GM21390 (cell line): ENCODE measurements around the gene EPN1.

Experiments used
- ATAC-seq: cut with Tn5 transposase; IDR thresholded peaks from one replicate; pipeline ENCODE4 v1.9.1; 2021; ENCODE audit not compliant: unreplicated experiment

Gene EPN1

GRCh38 chr19:55674841-55675660 lies at the start of gene EPN1:
TSS of gene EPN1 (plus strand) at chr19:55675226. CDS start at chr19:55678628, 3,402 bp downstream.
- ATAC-seq, result peak; percentile 60

GRCh38 chr19:55626350-55626749 lies 48.7 kb upstream of the EPN1 start:
- no peak for ATAC-seq

GRCh38 chr19:55632463-55632834 lies 42.6 kb upstream of the EPN1 start:
- no peak for ATAC-seq

GRCh38 chr19:55633861-55634260 lies 41.2 kb upstream of the EPN1 start:
- ATAC-seq, result no peak

GRCh38 chr19:55635334-55635717 lies 39.7 kb upstream of the EPN1 start:
- ATAC-seq, result no peak

DNA sequence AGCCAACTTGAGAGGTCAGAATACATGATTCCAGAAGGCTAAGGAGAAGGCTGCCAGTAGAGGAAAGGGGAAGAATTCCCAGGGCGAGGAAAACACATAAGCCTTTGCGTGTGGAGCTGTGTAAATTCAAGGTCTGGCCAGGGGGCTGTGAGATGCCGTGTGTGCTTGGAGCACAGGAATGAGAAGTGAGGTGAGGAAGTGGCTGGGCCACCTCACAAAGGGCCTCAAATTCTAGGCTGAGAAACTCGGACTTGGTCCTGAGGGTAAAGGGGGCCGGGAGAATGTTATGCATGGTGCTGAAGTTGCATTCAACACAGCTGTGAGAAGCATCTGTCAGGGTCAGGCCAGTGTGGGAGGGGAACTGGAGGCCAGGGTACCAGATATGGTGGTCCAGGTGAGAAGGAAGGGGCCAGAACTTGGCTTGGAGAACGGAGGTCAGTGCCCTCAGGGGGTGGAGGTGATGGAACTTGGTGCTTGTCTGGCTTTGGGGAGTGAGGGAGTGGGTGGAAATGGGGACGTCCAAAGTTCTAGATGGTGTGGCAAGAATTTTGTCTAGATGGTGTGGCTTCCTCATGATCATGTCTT lies 39.1 kb upstream of the EPN1 start:
- no peak for ATAC-seq

- no peak for ATAC-seq
Observed at GRCh38 chr19:55636723-55637122, 38.3 kb upstream of the EPN1 start.

DNA sequence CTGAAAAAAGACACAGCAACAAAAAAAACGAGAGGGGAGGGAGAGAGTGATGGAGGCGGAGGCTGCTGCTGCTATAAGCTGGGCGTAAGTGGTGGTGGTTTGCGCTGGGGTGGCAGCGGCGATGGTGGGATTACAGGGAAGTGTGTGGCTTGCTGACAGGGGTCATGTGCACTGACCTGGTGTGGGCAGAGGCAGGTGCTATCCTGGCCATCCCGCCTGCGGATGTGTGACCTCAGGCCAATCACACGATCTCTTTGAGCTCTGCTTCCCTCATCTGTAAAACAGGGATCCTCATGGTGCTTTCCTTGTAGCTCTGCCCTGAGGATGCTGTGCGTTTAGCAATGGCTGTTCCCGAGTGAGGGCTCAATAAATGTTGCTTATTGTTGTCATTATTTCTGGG lies 37.5 kb upstream of the EPN1 start:
- no peak for ATAC-seq

GRCh38 chr19:55638864-55639359 lies 36.1 kb upstream of the EPN1 start:
- ATAC-seq, result no peak

DNA sequence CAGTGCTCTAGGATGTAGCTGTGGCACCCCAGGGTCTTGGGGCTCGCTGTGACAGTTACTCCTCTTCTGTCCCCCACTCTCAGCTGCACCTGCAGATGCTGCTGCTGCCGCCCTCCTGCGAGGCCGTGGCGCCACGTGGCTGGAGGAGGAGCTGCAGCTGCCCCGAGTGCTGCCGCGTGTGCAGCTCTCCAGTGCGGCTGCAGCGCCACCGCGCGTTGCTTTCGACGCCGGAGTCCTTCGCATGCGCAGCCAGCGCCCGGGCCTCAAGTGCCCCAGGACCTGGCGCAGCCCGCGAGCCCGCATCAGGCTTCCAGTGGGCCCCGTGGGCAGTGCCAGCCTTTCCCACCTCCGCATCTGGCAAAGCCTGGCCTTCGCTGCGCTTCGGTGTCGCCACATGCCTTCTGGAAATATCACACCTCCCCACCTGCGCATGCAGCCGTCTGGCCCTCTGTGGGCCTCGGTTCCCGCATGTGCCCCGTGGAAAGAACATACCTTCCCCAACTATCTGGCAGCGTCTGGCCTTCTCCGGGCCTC lies 34.9 kb upstream of the EPN1 start:
- ATAC-seq, result no peak

DNA sequence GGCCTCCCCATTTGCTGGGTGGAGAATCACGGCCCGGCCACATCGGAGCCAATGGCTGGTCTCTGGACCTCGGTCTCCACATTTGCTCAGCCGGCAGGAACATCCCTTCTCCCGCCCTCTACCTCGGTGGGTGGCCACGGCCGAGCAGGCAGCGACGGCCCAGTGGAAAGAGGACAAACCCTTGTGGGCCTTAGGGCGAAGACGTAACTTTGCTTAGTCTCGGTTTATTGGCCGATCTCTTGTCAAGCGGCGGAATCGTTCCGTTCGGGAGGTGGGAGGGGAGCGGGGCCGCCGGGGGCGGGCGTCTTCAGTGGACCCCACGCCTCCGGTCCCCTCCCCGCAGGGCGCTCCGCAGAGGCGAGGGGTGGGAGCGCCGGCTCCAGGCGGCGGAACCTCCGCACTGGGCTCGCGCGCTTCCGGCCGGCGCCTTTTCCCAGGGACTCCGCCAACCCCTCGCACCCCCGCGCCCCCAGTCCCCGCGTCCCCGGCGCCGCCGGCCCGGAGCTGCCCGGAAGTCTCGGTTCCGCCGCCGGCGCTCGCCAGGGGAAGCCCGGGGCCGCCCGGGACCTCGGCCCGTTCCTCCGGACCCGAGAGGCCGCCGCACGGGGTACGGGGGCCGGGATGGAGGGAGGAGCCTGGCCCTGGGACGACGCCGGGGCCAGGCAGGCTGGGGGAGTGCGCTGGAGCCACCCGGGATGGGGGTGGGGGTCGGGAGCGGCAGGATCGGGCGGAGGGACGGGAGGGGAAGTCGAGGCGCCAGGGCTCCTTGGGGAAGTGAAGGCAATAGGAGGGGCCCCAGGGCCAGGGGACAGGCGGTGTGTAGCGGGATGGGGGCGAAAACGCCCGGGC lies 34.2 kb upstream of the EPN1 start, which contains the start of gene ZNF580:
ZNF580 (plus strand) TSS at position 426 of the 849 bp plus-strand sequence. CDS start 1,507 bp downstream, outside the sequence.
- no peak for ATAC-seq

- no peak for ATAC-seq
Observed at GRCh38 chr19:55641426-55642152, 33.4 kb upstream of the EPN1 start.

DNA sequence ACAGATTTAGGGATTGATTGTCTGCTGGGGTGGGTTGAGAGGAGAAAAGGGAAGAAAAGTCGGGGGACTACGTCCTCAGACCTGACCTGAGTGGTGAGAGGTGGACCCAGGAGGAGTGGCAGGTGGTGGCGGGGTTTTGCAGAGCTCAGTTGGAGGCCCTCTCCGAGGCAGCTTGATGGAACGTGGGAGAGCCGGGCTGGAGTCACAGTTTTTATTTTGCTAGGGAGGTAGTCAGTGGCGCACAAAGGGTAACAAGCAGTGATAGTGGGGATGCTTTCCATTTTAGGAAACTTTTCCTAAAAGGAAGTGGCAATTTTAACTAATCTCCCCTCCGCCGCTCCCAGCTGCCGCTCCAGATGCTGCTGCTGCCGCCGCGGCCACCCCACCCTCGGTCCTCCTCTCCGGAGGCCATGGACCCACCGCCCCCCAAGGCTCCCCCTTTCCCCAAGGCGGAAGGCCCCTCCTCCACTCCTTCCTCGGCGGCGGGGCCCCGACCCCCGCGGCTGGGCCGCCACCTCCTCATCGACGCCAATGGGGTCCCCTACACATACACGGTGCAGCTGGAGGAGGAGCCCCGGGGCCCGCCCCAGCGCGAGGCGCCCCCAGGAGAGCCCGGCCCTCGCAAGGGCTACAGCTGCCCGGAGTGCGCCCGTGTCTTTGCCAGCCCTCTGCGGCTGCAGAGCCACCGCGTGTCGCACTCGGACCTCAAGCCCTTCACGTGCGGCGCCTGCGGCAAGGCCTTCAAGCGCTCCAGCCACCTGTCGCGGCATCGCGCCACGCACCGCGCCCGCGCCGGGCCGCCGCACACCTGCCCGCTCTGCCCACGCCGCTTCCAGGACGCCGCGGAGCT lies 32.6 kb upstream of the EPN1 start:
- ATAC-seq, result no peak

DNA sequence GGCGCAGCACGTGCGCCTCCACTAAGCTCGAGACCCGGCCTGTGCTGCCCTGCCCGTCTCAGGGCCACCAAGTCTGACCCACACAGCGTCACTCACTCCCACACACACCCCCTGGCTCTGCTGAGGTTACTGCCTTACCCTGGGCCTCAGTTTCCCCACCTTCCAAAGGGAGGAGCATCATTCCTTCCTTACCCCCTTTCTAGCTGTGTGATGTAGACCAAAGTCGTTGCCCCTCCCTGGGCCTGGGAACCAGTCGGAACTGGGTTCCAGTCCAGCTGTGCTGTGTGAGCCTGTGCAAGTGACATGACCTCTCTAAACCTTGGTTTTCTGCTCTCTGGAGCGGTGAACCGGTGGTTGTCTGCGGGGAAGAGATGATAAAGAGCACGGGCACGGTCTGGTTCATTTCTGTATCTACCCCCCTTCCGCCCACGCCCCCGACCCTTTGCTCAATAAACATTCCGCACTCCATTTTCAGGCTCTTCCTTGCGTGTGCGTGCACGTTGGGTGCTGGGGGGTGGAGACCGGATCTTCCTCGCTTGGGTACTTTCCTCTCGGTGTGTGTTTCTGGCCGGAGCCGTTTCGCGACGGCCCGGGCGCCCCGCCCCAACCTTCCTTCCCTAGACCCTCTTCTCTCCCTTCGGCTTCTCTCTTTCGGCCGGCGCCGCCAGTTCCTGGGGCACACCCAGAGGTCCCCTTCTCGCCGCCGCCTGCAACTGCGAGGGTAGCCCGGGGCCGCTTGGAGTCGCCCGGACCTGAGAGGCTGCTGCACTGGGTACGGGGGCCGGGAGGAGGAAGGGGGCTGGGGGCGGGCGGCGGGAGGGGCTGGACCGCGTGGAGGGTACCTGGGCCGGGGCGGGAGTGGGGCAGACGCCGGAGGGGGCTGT lies 31.8 kb upstream of the EPN1 start, which contains the start of gene ZNF581:
ZNF581 (plus strand) TSS at position 647 of the 884 bp plus-strand sequence. CDS start 923 bp downstream, outside the sequence.
- ATAC-seq, result peak; percentile 31

GRCh38 chr19:55643887-55644176 lies 31.2 kb upstream of the EPN1 start:
- no peak for ATAC-seq

GRCh38 chr19:55644191-55644833 lies 30.7 kb upstream of the EPN1 start:
- no peak for ATAC-seq

- no peak for ATAC-seq
Observed at GRCh38 chr19:55644842-55645511, 30.0 kb upstream of the EPN1 start.

- no peak for ATAC-seq
Observed at GRCh38 chr19:55645512-55645881, 29.5 kb upstream of the EPN1 start.
